Body of pancreas (tissue), 4 donors: Measurements from ENCODE around the gene CTAGE9.

Experiments used
- CTCF ChIP-seq, 7 experiments: fragments of 450-650 bp in 4 of 7; fragments of 200-600 bp in 3 of 7; sonication (generic) in 3 of 7; IDR thresholded peaks; one replicate each; pipeline ENCODE4 v1.5.1; 2016 to 2019; ENCODE audit warnings: antibody characterized with exemption in 7 of 7
- POLR2A ChIP-seq, 3 donors: fragments of 450-650 bp; IDR thresholded peaks; one replicate each; pipeline ENCODE4 v1.6.1; 2016; ENCODE audit warnings: antibody characterized with exemption in 3 of 3, mild to moderate bottlenecking in 2 of 3

GRCh38 chr6:131747821-131748353 is 37.1 kb upstream of the CTAGE9 start:
- TF ChIP-seq CTCF (IDR thresholded peaks at IDR 0.05) (no peak), POLR2A (IDR thresholded peaks at IDR 0.05) (no peak)
